Activated CD4-positive, alpha-beta T cell treated with anti-CD3 and anti-CD28 coated beads, Interleukin-2, amount 10 ng/mL, durations not matched to agents 24 days and 14 days (primary cell): ENCODE data around the gene ADORA2A. TPM values are rescaled to one million over a fixed set of nuclear protein-coding genes. Genes with fewer than 3 reads are reported as not detected.
A peak's percentile ranks its signal among the peaks of the same experiment; 100 is the strongest.

Experiments
- DNase-seq: peaks from one replicate; pipeline ENCODE4 v3.0.0; 2022
- H3K27ac Mint-ChIP-seq: one replicate; pipeline ENCODE4 v1.8.0; 2022; ENCODE audit warnings: mild to moderate bottlenecking, mixed read lengths
- H3K27me3 Mint-ChIP-seq: one replicate; pipeline ENCODE4 v1.8.0; 2022; ENCODE audit warnings: mixed read lengths
- H3K36me3 Mint-ChIP-seq: one replicate; pipeline ENCODE4 v1.8.0; 2022; ENCODE audit warnings: low read depth, mild to moderate bottlenecking, mixed read lengths
- H3K4me1 Mint-ChIP-seq: one replicate; pipeline ENCODE4 v1.8.0; 2021; ENCODE audit warnings: mixed read lengths
- H3K4me3 Mint-ChIP-seq: one replicate; pipeline ENCODE4 v1.8.0; 2022; ENCODE audit warnings: mild to moderate bottlenecking, moderate library complexity, mixed read lengths
- H3K9me3 Mint-ChIP-seq: one replicate; pipeline ENCODE4 v1.8.0; 2021; ENCODE audit warnings: mixed read lengths
- intact Hi-C: fragments of 100-400 bp; cut with micrococcal nuclease; formaldehyde crosslinking; loops from one replicate; pipeline ENCODE4 v1.15.1; 2023
- total RNA-seq: library from RNA; stranded (reverse); gene quantifications from 2 replicates; pipeline ENCODE4 v1.2.3, GENCODE V29; 2022

Gene ADORA2A
- total RNA-seq, 1 donor from 2014 or later = 36.2 TPM

- peaks cover 2% of the 10 kb centered on the region for H3K27me3 Mint-ChIP-seq
- no peak for DNase-seq
- H3K4me1 Mint-ChIP-seq = peaks cover 66% of the 10 kb centered on the region
Measured at GRCh38 chr22:24436553-24436952, 9.2 kb downstream of the ADORA2A start.

GRCh38 chr22:24437091-24437490 is 9.7 kb downstream of the ADORA2A start:
- Mint-ChIP-seq H3K4me1 (peaks cover 61% of the 10 kb centered on the region), H3K27ac (peak overlapping the region; percentile 100), H3K9me3 (no peaks in the 10 kb centered on the region), H3K27me3 (peaks cover 2% of the 10 kb centered on the region), H3K4me3 (no peak overlapping the region), H3K36me3 (peaks cover 43% of the 10 kb centered on the region)
- no peak for DNase-seq
- intact Hi-C loops = no loop called here

More at GRCh38 chr22:24436553-24436952, 9.2 kb downstream of the ADORA2A start:
- intact Hi-C loops = no loop called here
- Mint-ChIP-seq H3K27ac (peak overlapping the region; percentile 100), H3K36me3 (peaks cover 40% of the 10 kb centered on the region), H3K4me3 (peak overlapping the region; percentile 34), H3K9me3 (no peaks in the 10 kb centered on the region)

- H3K9me3 Mint-ChIP-seq = no peaks in the 10 kb centered on the region
- H3K36me3 Mint-ChIP-seq = peaks cover 46% of the 10 kb centered on the region
- peak overlapping the region; percentile 34 for H3K4me3 Mint-ChIP-seq
- H3K27ac Mint-ChIP-seq = peak overlapping the region; percentile 100
- DNase-seq = peak; percentile 75
- peaks cover 2% of the 10 kb centered on the region for H3K27me3 Mint-ChIP-seq
- intact Hi-C loops = no loop called here
- peaks cover 58% of the 10 kb centered on the region for H3K4me1 Mint-ChIP-seq
Measured at GRCh38 chr22:24437741-24438328, 10.4 kb downstream of the ADORA2A start.

- H3K4me3 Mint-ChIP-seq = no peak overlapping the region
- H3K4me1 Mint-ChIP-seq = peaks cover 42% of the 10 kb centered on the region
- peak overlapping the region; percentile 57 for H3K27ac Mint-ChIP-seq
- peaks cover 48% of the 10 kb centered on the region for H3K36me3 Mint-ChIP-seq
- no peaks in the 10 kb centered on the region for H3K27me3 Mint-ChIP-seq
- DNase-seq = no peak
- no peaks in the 10 kb centered on the region for H3K9me3 Mint-ChIP-seq
- intact Hi-C loops = no loop called here
Measured at GRCh38 chr22:24440270-24440717, 12.9 kb downstream of the ADORA2A start.

- H3K27ac Mint-ChIP-seq = peak overlapping the region; percentile 57
- intact Hi-C loops = no loop called here
- peaks cover 48% of the 10 kb centered on the region for H3K36me3 Mint-ChIP-seq
- H3K4me3 Mint-ChIP-seq = peak overlapping the region; percentile 4
- no peaks in the 10 kb centered on the region for H3K9me3 Mint-ChIP-seq
- H3K27me3 Mint-ChIP-seq = no peaks in the 10 kb centered on the region
- no peak for DNase-seq
- H3K4me1 Mint-ChIP-seq = peaks cover 42% of the 10 kb centered on the region
Measured at GRCh38 chr22:24440718-24441405, 13.5 kb downstream of the ADORA2A start.

GRCh38 chr22:24441406-24442351 is 14.3 kb downstream of the ADORA2A start:
- H3K4me1 Mint-ChIP-seq = peaks cover 46% of the 10 kb centered on the region
- no peak overlapping the region for H3K4me3 Mint-ChIP-seq
- H3K9me3 Mint-ChIP-seq = no peaks in the 10 kb centered on the region
- peak overlapping the region; percentile 39 for H3K27ac Mint-ChIP-seq
- H3K36me3 Mint-ChIP-seq = peaks cover 46% of the 10 kb centered on the region
- intact Hi-C loops = no loop called here
- no peaks in the 10 kb centered on the region for H3K27me3 Mint-ChIP-seq
- no peak for DNase-seq

- H3K9me3 Mint-ChIP-seq = no peaks in the 10 kb centered on the region
- intact Hi-C loops = no loop called here
- peaks cover 43% of the 10 kb centered on the region for H3K4me1 Mint-ChIP-seq
- H3K27ac Mint-ChIP-seq = no peak overlapping the region
- peaks cover 43% of the 10 kb centered on the region for H3K36me3 Mint-ChIP-seq
- H3K4me3 Mint-ChIP-seq = no peak overlapping the region
- no peak for DNase-seq
- no peaks in the 10 kb centered on the region for H3K27me3 Mint-ChIP-seq
Measured at GRCh38 chr22:24442352-24442744, 14.9 kb downstream of the ADORA2A start.

GRCh38 chr22:24443668-24444067 is 16.3 kb downstream of the ADORA2A start:
- no peak for DNase-seq
- Mint-ChIP-seq H3K9me3 (no peaks in the 10 kb centered on the region), H3K36me3 (peaks cover 34% of the 10 kb centered on the region), H3K27ac (no peak overlapping the region), H3K4me3 (no peak overlapping the region), H3K27me3 (no peaks in the 10 kb centered on the region), H3K4me1 (peaks cover 35% of the 10 kb centered on the region)
- intact Hi-C loops = no loop called here

- peaks cover 34% of the 10 kb centered on the region for H3K36me3 Mint-ChIP-seq
- H3K9me3 Mint-ChIP-seq = no peaks in the 10 kb centered on the region
- H3K4me3 Mint-ChIP-seq = no peak overlapping the region
- intact Hi-C loops = no loop called here
- no peak overlapping the region for H3K27ac Mint-ChIP-seq
- H3K27me3 Mint-ChIP-seq = no peaks in the 10 kb centered on the region
- H3K4me1 Mint-ChIP-seq = peaks cover 34% of the 10 kb centered on the region
- no peak for DNase-seq
Measured at GRCh38 chr22:24444251-24444650, 16.9 kb downstream of the ADORA2A start.

- Mint-ChIP-seq H3K36me3 (peaks cover 34% of the 10 kb centered on the region), H3K4me1 (peaks cover 32% of the 10 kb centered on the region), H3K27me3 (no peaks in the 10 kb centered on the region), H3K4me3 (no peak overlapping the region), H3K9me3 (no peaks in the 10 kb centered on the region), H3K27ac (peak overlapping the region; percentile 51)
- intact Hi-C loops = loop anchor here (1.0 kb wide), 1 partner anchor 11 kb away; no protein-coding TSS in a partner anchor
- no peak for DNase-seq
Measured at GRCh38 chr22:24444729-24445466, 17.5 kb downstream of the ADORA2A start.

- intact Hi-C loops = loop anchor here (1.0 kb wide), 1 partner anchor 11 kb away; no protein-coding TSS in a partner anchor
- H3K4me1 Mint-ChIP-seq = peaks cover 29% of the 10 kb centered on the region
Measured at GRCh38 chr22:24445481-24446259, 18.3 kb downstream of the ADORA2A start.

GRCh38 chr22:24446260-24446611 is 18.8 kb downstream of the ADORA2A start:
- Mint-ChIP-seq H3K36me3 (peaks cover 23% of the 10 kb centered on the region), H3K27ac (peak overlapping the region; percentile 31), H3K4me3 (no peak overlapping the region), H3K27me3 (no peaks in the 10 kb centered on the region), H3K4me1 (peaks cover 25% of the 10 kb centered on the region), H3K9me3 (no peaks in the 10 kb centered on the region)
- intact Hi-C loops = no loop called here
- DNase-seq = no peak

More at GRCh38 chr22:24445481-24446259, 18.3 kb downstream of the ADORA2A start:
- Mint-ChIP-seq H3K27me3 (no peaks in the 10 kb centered on the region), H3K9me3 (no peaks in the 10 kb centered on the region), H3K27ac (peak overlapping the region; percentile 51), H3K36me3 (peaks cover 29% of the 10 kb centered on the region), H3K4me3 (no peak overlapping the region)
- no peak for DNase-seq

GRCh38 chr22:24450610-24451009 is 23.2 kb downstream of the ADORA2A start:
- Mint-ChIP-seq H3K27me3 (no peaks in the 10 kb centered on the region), H3K4me3 (no peak overlapping the region), H3K4me1 (peaks cover 14% of the 10 kb centered on the region), H3K36me3 (no peaks in the 10 kb centered on the region), H3K9me3 (no peaks in the 10 kb centered on the region), H3K27ac (no peak overlapping the region)
- no peak for DNase-seq
- intact Hi-C loops = no loop called here
